GM10266 (cell line): ENCODE data around the gene SUSD6.

Experiments
- DNase-seq: peaks from one replicate; pipeline ENCODE4 v3.0.0; 2012; ENCODE audit errors: extremely low spot score
- CTCF ChIP-seq: IDR thresholded peaks from 2 replicates; pipeline ENCODE4 v1.5.1; 2012; ENCODE audit warnings: mild to moderate bottlenecking, low read depth; ENCODE audit not compliant: control insufficient read depth, insufficient read depth; ENCODE audit errors: missing control alignments

Gene SUSD6

GRCh38 chr14:69685218-69685616 is 73.8 kb downstream of the SUSD6 start:
- DNase-seq = no peak
- TF ChIP-seq CTCF = no peak

- no peak for DNase-seq
- TF ChIP-seq CTCF = no peak
Observed at GRCh38 chr14:69685716-69686115, 74.3 kb downstream of the SUSD6 start.

GRCh38 chr14:69687606-69688298 is 76.4 kb downstream of the SUSD6 start:
- no peak for DNase-seq
- no peak for TF ChIP-seq CTCF

GRCh38 chr14:69688299-69688649 is 76.9 kb downstream of the SUSD6 start:
- no peak for DNase-seq
- TF ChIP-seq CTCF = no peak

GRCh38 chr14:69690042-69690441 is 78.6 kb downstream of the SUSD6 start:
- DNase-seq = no peak
- no peak for TF ChIP-seq CTCF

GRCh38 chr14:69692594-69692993 is 81.2 kb downstream of the SUSD6 start:
- no peak for TF ChIP-seq CTCF
- DNase-seq = no peak

- no peak for TF ChIP-seq CTCF
- DNase-seq = no peak
Observed at GRCh38 chr14:69693145-69693544, 81.7 kb downstream of the SUSD6 start.
